HG03196 (cell line): ENCODE data around the gene TSNAX.
"Not testable (repeated sequence)": the region's sequence is repeated elsewhere in the genome, so short reads cannot be mapped to it uniquely, and the experiment has no call there.

ENCODE experiments used
- ATAC-seq: cut with Tn5 transposase; IDR thresholded peaks from one replicate; pipeline ENCODE4 v1.9.1; 2021; ENCODE audit not compliant: unreplicated experiment

Gene TSNAX, protein sequence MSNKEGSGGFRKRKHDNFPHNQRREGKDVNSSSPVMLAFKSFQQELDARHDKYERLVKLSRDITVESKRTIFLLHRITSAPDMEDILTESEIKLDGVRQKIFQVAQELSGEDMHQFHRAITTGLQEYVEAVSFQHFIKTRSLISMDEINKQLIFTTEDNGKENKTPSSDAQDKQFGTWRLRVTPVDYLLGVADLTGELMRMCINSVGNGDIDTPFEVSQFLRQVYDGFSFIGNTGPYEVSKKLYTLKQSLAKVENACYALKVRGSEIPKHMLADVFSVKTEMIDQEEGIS

DNA sequence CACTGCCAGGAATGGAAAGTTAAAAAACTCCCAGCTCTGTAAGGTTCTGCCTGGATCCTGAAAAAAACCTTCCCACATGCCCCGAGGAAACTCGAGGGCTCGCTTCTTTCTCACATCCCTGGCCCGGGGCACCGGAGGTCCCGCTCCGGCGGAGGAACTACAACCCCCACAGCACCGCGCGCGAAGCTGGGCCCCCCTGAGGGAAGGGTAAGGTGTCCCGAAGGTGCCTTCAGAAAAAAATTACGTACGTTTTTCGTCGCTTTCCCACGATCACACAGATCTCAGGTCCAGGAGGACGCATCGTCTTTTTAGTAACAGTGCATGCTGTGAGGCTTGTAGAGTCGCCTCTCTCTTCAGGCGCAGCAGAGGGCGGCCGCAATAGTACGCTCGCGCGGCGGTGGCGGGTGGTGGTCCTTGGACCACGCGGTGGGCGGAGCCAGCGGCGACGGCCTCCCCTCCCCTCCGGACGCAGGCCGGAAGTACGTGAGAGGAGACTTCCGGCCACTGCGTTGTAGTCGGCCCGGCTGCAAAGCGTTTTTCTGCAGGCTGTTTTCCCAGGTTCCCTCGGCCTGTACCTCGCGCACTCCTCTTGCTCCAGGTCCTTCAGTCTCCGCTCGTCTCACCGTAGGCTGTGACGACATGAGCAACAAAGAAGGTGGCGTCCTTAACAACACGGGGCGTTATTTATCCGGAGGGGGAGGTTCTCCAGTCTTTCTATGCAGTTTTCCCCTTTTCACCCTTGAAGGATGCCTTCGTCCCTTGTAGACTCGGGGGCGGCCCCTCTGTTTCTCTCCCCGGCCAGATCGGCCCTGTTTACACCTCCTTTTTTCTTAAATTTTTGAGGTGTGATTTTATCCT, at the start of gene TSNAX:
TSNAX (plus strand) TSS at position 498 of the 858 bp plus-strand sequence; CDS start at position 640, 142 bp downstream.
- ATAC-seq: peak; percentile 95

DNA sequence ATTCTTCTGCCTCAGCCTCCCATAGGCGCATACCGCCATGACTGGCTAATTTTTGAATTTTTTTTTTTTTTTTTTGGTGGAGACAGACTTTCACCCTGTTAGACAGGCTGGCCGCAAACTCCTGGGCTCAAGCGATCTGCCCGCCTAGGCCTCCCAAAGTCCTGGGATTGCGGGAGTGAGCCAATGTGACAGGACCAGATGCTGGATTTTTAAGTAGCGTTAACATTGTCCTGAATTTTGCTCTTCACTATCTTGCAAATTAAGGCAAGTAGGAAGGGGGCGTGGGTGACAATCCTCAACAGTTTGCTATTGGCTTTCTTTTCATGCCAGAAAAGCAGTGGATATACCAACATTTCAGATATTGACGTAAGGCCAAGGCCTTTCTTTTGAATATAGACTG, 49.7 kb upstream of the TSNAX start:
- no peak for ATAC-seq

- no peak for ATAC-seq
Observed at GRCh38 chr1:231480008-231480407, 48.5 kb upstream of the TSNAX start.

DNA sequence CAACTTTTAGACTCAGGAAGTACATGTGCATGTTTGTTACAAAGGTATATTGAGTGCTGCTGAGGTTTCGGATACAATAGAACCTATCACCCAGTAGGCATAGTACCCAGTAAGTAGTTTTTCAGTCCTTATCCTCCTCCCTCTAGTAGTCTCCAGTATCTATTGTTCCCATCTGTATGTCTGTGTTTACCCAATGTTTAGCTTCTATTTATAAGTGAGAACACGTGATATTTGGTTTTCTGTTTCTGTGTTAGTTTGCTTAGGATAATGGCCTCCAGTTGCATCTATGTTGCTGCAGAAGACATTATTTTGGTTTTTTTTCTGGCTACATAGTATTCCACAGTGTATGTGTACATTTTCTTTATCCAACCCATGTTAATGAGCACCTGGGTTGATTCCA, 47.2 kb upstream of the TSNAX start:
- ATAC-seq: no peak

DNA sequence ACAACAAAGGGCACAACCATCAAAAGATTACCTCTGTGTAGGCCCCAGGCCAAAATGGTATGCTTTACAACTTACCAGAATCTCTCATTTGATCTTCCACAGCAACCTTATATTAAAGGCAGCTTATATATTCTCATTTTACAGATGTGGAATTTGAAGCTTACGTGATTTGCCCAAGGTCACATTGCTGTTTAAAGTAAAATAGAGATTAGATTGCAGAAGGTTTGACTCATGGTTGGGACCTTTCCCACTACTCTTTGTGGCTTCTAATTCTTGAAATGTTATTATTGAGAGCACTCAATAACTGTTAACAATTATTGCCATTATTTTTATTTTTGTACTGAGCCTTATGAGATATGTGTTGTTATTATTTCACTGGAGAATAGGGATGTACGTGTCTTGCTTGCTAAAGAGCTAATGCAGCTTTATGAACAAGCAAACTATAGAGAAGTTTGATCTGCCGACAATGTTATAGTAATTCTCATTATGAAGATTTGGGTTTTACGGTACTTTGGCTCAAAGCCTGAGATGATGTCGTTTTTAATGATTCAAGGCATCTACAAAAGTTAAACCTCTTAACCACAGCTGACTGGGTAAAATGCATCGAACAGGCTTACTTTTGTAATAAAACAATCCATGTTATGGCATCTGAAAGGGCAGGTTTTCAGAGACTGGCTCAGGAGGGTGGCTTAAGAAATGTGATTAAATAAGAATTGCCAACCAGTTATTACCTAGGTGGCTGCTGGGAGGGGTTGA, 43.3 kb upstream of the TSNAX start:
- ATAC-seq: no peak

GRCh38 chr1:231487019-231487418, 41.5 kb upstream of the TSNAX start:
- no peak for ATAC-seq

DNA sequence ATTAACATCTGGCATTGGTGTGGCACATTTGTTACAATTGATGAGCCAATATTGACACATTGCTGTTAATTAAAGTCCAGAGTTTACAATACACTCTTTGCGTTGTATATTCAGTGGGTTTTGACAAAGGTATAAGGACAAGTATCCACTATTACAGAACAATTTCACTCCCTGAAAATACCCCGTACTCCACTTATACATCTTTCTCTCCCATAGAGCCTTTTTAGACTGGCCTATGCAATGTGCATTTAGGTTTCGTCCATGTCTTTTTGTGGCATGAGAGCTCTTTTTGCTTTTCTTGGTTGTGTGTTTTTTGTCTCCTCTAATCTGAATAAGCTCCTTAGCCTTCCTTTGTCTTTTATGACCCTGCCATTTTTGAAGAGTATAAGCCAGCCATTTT, 40.6 kb upstream of the TSNAX start:
- ATAC-seq: no peak

- ATAC-seq: no peak
Observed at GRCh38 chr1:231493421-231494185, 34.9 kb upstream of the TSNAX start.

DNA sequence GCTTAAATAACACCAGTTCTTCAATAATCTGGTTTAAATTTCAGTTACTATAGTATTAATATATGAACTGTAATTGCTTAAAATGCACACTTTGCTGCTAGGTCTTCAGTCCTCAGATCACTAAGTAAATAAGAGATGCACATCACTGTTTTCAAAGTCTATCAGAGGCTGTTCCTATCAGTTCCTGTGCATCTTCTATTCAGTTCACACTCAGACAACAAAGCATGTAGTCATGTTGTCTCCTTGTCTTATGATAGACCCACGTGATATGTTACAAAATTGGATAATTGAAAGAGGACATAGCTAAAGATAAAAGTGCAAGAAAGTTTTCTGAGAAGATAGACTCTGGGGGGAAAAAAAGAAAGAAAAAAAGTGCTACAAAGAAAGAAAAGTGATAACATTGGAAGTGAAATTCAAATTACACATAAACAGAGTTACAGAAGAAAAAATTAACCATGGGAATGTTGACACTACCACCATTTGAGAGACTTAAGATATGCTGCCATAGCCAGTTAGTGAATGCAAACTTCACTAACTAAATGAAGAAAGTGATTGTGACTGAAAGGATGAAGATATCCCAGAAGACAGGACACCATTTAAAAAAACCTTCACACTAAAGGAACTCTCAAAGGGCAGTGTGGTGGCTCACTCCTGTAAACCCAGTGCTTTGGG, 33.9 kb upstream of the TSNAX start:
- no peak for ATAC-seq

- ATAC-seq: no peak
Observed at GRCh38 chr1:231497629-231498152, 30.8 kb upstream of the TSNAX start.

GRCh38 chr1:231499148-231499763, 29.2 kb upstream of the TSNAX start:
- ATAC-seq: no peak

DNA sequence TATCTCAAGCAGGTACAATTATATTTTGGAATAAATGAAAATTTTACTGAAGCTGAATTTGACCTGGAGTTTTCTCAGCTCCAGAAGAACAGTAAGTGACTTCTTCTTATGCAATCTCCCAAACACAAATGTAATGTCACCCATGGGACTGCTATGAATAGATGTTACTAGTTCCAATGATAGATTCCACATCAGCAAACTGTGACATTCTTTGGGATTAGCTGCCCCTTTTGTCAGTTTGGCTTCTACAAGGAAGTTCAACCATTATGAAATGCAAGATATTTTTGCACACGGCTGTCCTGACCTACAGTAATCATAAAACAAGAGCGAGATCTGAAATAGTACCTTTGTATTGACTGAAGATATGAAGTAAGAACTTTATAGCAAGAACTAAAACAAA, 27.8 kb upstream of the TSNAX start:
- no peak for ATAC-seq

DNA sequence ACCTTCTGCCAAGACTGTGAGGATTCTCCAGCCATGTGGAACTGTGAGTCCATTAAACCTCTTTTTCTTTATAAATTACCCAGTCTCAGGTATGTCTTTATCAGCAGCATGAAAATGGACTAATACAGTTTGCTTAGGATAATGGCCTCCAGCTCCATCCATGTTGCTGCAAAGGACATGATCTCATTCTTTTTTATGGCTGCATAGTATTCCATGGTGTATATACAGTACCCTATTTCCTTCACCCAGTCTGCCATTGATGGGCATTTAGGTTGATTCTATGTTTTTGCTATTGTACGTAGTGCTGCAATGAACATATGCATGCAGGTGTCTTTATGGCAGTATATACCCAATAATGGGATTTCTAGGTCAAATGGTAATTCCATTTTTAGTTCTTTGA, 25.3 kb upstream of the TSNAX start:
- ATAC-seq: not testable (repeated sequence)

DNA sequence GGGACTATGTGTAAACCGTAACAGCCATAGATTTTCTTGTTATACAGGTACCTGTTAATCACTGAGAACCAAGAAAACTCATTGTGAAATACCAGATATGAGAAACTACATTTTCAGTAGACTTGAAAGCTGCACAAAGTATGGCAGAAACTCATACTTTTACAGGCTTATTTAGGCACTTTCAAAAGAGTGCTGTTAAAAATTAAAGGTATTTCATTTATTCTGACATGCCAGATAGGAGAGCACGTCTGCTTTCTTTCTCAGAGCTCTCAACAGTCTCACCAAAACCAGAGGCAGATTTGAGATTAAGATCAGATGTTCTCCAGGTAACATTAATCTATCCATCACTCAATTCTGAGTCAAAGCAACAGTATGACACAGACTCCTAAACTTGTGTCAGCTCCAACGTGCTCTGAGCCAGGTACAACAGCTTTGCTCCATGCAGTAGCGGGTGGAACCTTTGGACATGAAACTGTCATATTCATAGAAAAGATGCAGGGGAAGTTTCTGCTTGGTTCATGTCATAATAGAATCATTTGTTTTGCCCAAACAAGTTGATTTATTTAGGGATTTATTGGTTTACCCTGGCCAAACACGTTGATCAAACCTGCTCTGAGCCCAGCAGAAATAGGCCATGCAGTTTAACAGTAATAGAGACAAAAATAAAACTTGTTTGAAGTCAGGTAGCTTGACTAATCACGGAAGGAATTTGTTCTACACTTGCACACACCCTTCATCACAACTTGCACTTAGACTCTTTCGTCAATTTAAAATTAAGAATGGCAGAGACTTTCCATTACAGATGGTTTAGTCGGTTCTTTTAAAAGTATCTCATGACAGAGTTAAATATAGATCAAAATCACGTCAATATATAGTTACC, 20.8 kb upstream of the TSNAX start:
- ATAC-seq: peak; percentile 59

- ATAC-seq: no peak
Observed at GRCh38 chr1:231508497-231508896, 20.0 kb upstream of the TSNAX start.

DNA sequence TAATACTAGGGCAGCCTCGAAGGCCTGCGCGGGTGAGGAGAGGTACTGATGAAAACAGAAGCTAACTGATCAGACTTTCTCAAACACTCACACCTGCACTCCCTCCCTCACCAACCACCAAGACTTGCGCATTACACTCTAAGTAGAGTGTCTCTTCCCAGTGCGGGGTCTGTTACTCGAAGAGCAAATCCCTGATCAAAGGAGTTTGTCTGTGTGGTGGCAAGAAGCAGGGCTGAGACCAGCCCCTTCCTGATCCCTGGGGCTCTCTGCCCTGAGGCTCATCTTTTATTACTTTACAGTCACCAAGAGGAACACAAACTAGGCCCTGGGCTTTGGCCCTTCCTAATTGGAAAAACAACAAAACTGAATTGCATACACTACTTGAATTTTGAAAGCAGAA, 19.5 kb upstream of the TSNAX start:
- no peak for ATAC-seq

GRCh38 chr1:231512147-231512698, 16.2 kb upstream of the TSNAX start:
- no peak for ATAC-seq

GRCh38 chr1:231515748-231516147, 12.7 kb upstream of the TSNAX start:
- ATAC-seq: no peak
